Epithelial cell of esophagus (primary cell): ENCODE results near the gene IGF1R.

Experiments
- DNase-seq: peaks from one replicate; pipeline ENCODE4 v3.0.0; 2010; ENCODE audit warnings: low read depth
- H3K4me3 ChIP-seq: 2 replicates; pipeline ENCODE4 v1.5.1; 2011; ENCODE audit warnings: mild to moderate bottlenecking, low read length, control low read depth
- TF ChIP-seq, protein P1 (sequence below): IDR thresholded peaks from 2 replicates; pipeline ENCODE4 v1.5.1; 2011; ENCODE audit warnings: low read depth, mild to moderate bottlenecking, low read length, control low read depth, inconsistent platforms; ENCODE audit not compliant: insufficient read depth; ENCODE audit errors: missing control alignments

IGF1R gene

DNA sequence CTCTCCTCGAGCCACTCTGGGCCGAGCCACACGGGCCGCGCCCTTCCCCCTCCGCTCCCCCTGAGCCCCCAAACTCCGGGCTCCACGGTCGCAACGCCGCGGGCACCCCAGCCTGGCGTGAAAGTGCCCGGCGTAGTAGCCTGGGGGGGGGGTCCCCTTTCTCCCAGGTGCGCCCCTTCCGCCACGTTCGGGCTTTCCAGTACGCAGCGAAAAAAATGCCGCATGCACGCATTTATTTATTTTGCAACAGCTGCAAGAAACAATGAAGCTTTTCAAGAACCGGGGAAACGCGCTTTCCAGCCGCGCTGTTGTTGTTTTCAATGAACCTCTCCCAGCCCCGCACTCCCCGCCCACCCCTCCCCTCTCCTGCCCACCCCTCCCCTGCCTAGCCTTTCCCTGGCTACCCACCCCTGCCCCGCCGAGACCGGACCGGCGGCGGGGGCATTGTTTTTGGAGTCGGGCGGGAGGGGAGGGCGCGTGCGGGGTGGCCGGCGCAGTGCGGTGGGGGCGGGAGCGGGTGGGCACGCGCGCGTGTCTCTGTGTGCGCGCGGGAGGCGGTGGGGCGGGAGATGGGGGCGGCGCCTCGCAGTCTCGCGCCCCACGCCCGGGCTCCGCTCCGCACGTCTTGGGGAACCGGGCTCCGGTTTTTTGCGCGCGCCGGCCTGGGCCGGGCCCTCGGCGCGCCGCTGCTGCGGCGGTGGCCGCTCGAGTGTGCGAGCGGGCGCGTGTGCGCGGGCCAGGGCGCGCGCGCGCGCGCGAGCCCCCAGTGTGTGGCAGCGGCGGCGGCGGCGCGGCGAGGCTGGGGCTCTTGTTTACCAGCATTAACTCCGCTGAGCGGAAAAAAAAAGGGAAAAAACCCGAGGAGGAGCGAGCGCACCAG lies at the start of gene IGF1R:
Gene IGF1R, plus strand, starts transcription at position 766 of the 880 bp plus-strand sequence. CDS start 1,043 bp downstream, outside the sequence.
- H3K4me3 ChIP-seq, result peak within 1 kb of the TSS; percentile 79
- TF ChIP-seq, protein P1, sequence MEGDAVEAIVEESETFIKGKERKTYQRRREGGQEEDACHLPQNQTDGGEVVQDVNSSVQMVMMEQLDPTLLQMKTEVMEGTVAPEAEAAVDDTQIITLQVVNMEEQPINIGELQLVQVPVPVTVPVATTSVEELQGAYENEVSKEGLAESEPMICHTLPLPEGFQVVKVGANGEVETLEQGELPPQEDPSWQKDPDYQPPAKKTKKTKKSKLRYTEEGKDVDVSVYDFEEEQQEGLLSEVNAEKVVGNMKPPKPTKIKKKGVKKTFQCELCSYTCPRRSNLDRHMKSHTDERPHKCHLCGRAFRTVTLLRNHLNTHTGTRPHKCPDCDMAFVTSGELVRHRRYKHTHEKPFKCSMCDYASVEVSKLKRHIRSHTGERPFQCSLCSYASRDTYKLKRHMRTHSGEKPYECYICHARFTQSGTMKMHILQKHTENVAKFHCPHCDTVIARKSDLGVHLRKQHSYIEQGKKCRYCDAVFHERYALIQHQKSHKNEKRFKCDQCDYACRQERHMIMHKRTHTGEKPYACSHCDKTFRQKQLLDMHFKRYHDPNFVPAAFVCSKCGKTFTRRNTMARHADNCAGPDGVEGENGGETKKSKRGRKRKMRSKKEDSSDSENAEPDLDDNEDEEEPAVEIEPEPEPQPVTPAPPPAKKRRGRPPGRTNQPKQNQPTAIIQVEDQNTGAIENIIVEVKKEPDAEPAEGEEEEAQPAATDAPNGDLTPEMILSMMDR, result peak; percentile 19
- DNase-seq, result peak; percentile 90

DNA sequence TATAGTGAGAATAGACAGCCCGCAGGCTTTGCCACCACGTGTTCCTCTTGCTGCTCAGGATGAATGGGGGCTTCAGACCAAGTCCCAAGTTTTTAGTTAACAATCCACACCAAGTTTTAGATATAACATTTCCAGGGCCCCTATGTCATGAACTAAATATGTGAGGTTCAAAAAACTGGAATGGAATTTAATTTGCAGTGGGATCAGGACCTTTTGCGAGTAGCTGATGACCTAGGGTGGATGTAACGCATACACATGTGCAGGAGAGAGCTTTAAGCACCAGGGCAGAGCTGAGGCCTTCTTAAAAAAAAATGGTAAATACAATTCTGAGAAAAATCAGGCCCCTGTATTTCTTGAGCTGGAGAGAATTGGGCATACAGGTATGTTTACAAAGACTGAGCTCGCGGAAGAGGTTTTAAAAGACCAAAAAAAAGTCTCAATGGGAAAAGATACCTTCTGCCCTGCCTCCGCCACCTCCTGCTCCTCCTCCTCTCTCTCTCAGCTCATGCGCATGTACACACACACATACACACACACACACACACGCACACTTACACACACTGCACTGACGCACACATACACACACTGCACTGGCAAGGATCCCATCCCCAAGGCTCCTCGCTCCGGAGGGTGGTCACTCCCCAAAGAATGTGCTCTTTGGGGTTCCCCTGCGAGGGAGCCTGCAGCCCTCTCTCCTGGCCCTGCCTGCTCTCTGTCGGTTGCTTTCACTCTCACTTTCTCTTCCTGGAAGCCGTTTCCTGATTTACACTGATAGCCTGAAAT lies 48.2 kb upstream of the IGF1R start:
- peak overlapping the region; percentile 47 for H3K4me3 ChIP-seq
- peak; percentile 51 for DNase-seq

DNA sequence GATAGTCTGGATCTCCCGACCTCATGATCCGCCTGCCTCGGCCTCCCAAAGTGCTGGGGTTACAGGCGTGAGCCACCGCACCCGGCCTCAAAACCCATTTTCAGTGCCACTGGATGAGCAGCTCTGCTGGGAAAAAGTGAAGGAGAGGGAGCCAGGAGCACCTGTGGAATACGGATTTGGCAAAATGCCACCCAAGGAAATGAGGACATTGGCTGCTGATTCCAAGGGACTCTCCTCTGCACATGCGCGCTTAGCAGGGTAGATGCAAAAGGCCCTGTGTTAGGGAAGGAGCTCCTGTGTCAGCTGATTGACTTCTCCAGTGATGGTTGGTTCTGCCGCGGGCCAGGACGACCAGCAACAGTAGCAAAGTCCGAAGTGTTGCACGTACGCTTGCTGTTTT lies 43.4 kb upstream of the IGF1R start:
- DNase-seq, result no peak
- TF ChIP-seq, protein P1, result no peak
- H3K4me3 ChIP-seq, result no peak overlapping the region

More for the DNA sequence above, 48.2 kb upstream of the IGF1R start:
- TF ChIP-seq, protein P1, result no peak

DNA sequence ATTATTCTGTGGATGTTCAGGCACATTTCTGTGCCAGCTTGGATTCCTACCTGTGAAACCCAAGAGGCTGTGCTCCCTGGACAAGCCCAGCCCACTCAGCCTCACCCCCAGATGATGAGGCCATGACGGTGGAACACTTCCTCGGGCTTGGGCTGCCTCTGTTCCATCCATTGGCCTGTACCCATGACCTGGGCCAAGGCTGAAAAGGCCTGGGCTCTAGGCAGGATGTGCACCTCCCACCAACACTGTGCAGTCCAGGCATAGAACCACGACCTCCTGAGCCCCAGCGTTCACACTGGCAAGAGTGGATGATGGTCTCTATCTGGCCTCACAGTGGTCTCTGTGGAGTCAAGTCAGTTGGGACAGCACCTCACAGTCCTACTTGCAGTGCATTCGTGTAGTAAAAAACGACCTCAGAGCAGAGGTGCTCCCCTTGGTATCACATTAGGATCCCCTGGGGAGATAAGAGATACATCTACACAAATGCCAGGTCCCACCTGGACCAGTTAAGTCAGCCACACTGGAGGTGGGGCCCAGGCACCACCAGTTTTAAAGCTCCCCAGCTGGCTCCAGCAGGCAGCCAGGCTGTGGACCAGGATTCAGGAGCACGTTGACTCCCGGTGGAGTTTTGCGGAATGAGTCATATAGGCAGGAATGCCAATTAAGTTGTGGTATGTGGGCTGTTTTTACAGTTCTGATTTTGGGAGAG lies 39.0 kb upstream of the IGF1R start:
- H3K4me3 ChIP-seq, result no peak overlapping the region
- peak; percentile 77 for DNase-seq
- TF ChIP-seq, protein P1, result no peak

DNA sequence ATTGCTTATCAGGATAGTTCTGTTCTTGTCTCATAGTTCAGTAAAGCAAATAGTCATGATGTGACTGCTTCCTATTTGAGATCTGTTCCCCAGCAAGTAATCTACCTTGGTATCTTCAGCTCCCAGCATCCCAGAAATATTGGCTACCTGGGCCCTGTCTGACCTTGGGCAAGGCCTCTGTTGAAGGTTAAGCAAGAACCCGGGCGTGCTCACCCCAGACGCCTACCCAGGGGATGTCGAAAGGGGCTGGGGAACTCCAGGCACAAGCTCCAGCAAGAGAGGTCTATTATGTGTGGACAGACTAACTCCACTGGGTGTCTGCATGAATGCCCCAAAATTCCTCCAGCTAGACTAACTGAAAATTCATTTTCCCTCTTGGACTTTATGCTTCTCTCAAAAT lies 37.3 kb upstream of the IGF1R start:
- TF ChIP-seq, protein P1, result no peak
- peak; percentile 36 for DNase-seq
- H3K4me3 ChIP-seq, result no peak overlapping the region

DNA sequence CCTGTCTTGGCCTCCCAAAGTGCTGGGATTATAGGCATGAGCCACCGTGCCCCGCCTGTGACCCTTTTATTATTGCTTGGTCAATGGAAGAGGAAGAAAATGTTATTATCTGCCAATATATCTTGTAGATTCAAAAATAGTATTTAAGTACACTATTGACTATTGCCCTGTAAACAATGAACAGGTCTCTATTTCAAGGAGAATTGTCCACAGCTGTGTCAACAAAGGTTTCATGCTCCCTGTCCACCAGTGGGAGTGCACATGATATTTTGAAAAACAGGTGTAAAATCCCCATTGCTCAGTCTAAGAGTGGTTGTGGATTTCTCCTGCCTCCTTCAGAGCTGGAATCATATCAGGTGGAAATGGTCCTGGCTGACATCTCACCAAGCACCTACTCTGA lies 36.5 kb upstream of the IGF1R start:
- no peak for DNase-seq
- TF ChIP-seq, protein P1, result no peak
- H3K4me3 ChIP-seq, result no peak overlapping the region
